Gastrocnemius medialis (tissue), 4 donors: Measurements from ENCODE around the gene KMT2E. TPM values are rescaled to one million over a fixed set of nuclear protein-coding genes. Genes with fewer than 3 reads are reported as not detected.

Experiments used
- ATAC-seq, 2 donors: fragments of 150-250 bp; one replicate each; pipeline ENCODE4 v1.9.1; 2016
- DNase-seq, 2 donors: peaks; one replicate each; pipeline ENCODE4 v3.0.0-alpha.2; 2019
- H3K27ac ChIP-seq, 4 donors: fragments of 200-600 bp; sonication (generic); 1 replicate in 1 of 4; 2 replicates in 3 of 4; pipeline ENCODE4 v1.5.1; 2016 to 2018; ENCODE audit warnings: mild to moderate bottlenecking in 2 of 4, moderate library complexity in 1 of 4
- H3K27me3 ChIP-seq, 3 donors: fragments of 200-600 bp; sonication (generic) in 2 of 3; 1 replicate in 1 of 3; 2 replicates in 2 of 3; pipeline versions ENCODE4 v1.5.1 to v1.6.0; 2016 to 2019; ENCODE audit warnings: mild to moderate bottlenecking in 1 of 3, moderate library complexity in 1 of 3
- H3K36me3 ChIP-seq, 2 donors: fragments of 200-600 bp; sonication (generic) in 1 of 2; one replicate each; pipeline ENCODE4 v1.5.1; 2017 to 2018
- H3K4me1 ChIP-seq, 2 donors: fragments of 200-600 bp; sonication (generic) in 1 of 2; one replicate each; pipeline ENCODE4 v1.5.1; 2016 to 2017; ENCODE audit warnings: mild to moderate bottlenecking in 2 of 2
- H3K4me3 ChIP-seq, 4 donors: fragments of 200-600 bp; sonication (generic) in 3 of 4; 1 replicate in 1 of 4; 2 replicates in 3 of 4; pipeline ENCODE4 v1.5.1; 2016 to 2019; ENCODE audit warnings: mild to moderate bottlenecking in 2 of 4
- H3K9me3 ChIP-seq, 3 donors: fragments of 200-600 bp; sonication (generic) in 2 of 3; 1 replicate in 1 of 3; 2 replicates in 2 of 3; pipeline ENCODE4 v1.5.1; 2016 to 2019
- POLR2A ChIP-seq, 2 donors: fragments of 450-650 bp; IDR thresholded peaks; one replicate each; pipeline ENCODE4 v1.6.1; 2017; ENCODE audit warnings: antibody characterized with exemption in 2 of 2, mild to moderate bottlenecking in 2 of 2, moderate library complexity in 2 of 2
- in situ Hi-C, 4 donors: fragments of 200-750 bp; cut with MboI; loops; one replicate each; pipeline versions ENCODE4 v1.15.0 to v1.8.0; 2017; ENCODE audit warnings: low sequenced_read_pairs in 4 of 4
- intact Hi-C: fragments of 100-400 bp; cut with DNase I; formaldehyde crosslinking; loops from one replicate; pipeline ENCODE4 v1.15.1; 2023; ENCODE audit warnings: low total_unique reads
- total RNA-seq, 4 donors: library from RNA; depleted of rRNA; stranded (reverse); fragments of >200 nt; gene quantifications; one replicate each; pipeline versions ENCODE4 v1.1.0 to v1.2.3, GENCODE V29; 2016
- TF ChIP-seq, protein P1 (sequence below), 5 experiments: fragments of 450-650 bp in 3 of 5; fragments of 200-600 bp in 2 of 5; sonication (generic) in 2 of 5; IDR thresholded peaks in 4 of 5; conservative IDR thresholded peaks in 1 of 5; 1 replicate in 4 of 5; 2 replicates in 1 of 5; pipeline ENCODE4 v1.5.1; 2016 to 2019; ENCODE audit warnings: antibody characterized with exemption in 5 of 5, mild to moderate bottlenecking in 3 of 5, moderate library complexity in 3 of 5

KMT2E gene
- total RNA-seq, 4 donors from 2014 or later, result 29.7 to 72.1 (median 38.0) TPM

DNA sequence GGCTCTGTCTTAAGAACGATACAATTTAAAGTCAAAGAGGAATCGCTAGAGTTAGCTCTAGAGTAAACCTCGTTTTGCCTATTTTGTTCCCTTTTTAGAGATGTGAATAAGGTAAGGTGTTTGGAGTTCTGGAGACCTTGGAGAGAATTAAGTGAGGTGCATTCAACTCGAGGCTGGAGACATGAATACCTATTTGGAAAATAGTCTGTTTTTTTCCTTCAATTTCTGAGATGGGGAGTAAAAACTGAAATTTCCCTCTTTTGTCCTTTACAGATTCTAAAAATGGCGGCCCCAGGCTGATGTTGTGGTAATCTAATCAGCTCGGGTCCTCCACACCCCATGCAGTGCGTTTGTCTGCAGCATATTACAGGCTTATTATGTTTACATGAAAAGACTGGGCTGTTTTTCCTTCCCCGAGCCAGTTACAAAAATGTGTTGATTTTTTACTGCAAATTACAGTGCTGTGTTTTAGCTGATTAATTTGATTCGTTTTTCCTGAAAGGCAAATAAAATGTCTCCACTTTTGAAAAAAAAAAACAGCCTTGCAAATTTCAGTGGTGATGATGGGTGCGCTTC lies 1.5 kb downstream of the KMT2E start:
- Histone ChIP-seq H3K9me3 (no peaks in the 10 kb centered on the region), H3K27me3 (no peaks in the 10 kb centered on the region), H3K36me3 (no peaks in the 10 kb centered on the region), H3K27ac (peak overlapping the region in 1 of 4 donors; percentile 100), H3K4me1 (peaks cover 52 to 53% of the 10 kb centered on the region in 2 donors), H3K4me3 (peak overlapping the region; percentile 81 to 98 (median 92))
- TF ChIP-seq, protein P1, sequence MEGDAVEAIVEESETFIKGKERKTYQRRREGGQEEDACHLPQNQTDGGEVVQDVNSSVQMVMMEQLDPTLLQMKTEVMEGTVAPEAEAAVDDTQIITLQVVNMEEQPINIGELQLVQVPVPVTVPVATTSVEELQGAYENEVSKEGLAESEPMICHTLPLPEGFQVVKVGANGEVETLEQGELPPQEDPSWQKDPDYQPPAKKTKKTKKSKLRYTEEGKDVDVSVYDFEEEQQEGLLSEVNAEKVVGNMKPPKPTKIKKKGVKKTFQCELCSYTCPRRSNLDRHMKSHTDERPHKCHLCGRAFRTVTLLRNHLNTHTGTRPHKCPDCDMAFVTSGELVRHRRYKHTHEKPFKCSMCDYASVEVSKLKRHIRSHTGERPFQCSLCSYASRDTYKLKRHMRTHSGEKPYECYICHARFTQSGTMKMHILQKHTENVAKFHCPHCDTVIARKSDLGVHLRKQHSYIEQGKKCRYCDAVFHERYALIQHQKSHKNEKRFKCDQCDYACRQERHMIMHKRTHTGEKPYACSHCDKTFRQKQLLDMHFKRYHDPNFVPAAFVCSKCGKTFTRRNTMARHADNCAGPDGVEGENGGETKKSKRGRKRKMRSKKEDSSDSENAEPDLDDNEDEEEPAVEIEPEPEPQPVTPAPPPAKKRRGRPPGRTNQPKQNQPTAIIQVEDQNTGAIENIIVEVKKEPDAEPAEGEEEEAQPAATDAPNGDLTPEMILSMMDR (IDR thresholded peaks at IDR 0.05 in 4 of 5, conservative IDR thresholded peaks at IDR 0.05 in 1 of 5), result no peak
- DNase-seq (peak; percentile 33 to 34), ATAC-seq (no peak)
- in situ Hi-C loops (loop anchor here in 2 of 4 donors (5.0 to 25.0 kb wide), 2 partner anchors 33 to 1097 kb away; partner anchors contain the start of gene SYPL1 (in 1 of the 2)), intact Hi-C loops (loop anchor here (1.0 kb wide), 1 partner anchor 507 kb away; the partner anchor contains the start of gene PUS7)

DNA sequence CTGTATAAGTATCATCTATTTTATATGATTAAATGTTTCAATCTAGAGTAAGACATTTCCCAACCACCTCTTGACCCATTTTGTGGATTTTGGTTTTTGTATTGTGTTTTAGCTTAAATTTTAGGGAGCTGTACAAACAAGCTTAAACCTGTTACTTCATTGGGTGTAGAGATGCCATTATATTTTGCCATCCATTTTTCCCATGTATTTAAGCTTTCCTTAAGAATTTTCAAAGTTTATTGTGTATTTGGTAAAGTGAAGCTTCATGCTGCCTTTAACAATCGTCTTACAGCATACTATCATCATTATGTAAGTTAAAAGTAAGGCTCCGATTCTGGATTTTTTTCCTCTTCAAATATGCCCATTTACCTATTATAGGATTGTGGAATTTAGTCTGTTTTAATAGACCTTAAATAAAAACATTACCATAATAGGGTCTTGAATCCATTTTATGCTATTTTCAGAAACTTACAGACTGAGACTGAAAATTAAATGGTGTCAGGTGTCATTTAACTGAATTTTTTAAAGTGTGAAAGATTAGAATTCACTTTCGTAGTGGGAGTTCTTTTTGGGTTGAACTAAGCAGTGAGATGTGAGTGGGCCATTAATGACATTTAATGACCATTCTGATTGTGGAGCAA lies 2.2 kb downstream of the KMT2E start:
- intact Hi-C loops, result no loop called here
- Histone ChIP-seq H3K27me3 (no peaks in the 10 kb centered on the region), H3K9me3 (no peaks in the 10 kb centered on the region), H3K36me3 (no peaks in the 10 kb centered on the region), H3K4me3 (peak overlapping the region; percentile 81 to 98 (median 92)), H3K4me1 (peaks cover 52 to 54% of the 10 kb centered on the region in 2 donors), H3K27ac (peak overlapping the region in 1 of 4 donors; percentile 100)
- TF ChIP-seq POLR2A (IDR thresholded peaks at IDR 0.05), result no peak
- TF ChIP-seq, protein P1 (IDR thresholded peaks at IDR 0.05 in 4 of 5, conservative IDR thresholded peaks at IDR 0.05 in 1 of 5), result no peak
- ATAC-seq (no peak), DNase-seq (no peak)
- in situ Hi-C loops, result loop anchor here in 2 of 4 donors (5.0 to 25.0 kb wide), 2 partner anchors 34 to 1096 kb away; partner anchors contain the start of gene SYPL1 (in 1 of the 2)

DNA sequence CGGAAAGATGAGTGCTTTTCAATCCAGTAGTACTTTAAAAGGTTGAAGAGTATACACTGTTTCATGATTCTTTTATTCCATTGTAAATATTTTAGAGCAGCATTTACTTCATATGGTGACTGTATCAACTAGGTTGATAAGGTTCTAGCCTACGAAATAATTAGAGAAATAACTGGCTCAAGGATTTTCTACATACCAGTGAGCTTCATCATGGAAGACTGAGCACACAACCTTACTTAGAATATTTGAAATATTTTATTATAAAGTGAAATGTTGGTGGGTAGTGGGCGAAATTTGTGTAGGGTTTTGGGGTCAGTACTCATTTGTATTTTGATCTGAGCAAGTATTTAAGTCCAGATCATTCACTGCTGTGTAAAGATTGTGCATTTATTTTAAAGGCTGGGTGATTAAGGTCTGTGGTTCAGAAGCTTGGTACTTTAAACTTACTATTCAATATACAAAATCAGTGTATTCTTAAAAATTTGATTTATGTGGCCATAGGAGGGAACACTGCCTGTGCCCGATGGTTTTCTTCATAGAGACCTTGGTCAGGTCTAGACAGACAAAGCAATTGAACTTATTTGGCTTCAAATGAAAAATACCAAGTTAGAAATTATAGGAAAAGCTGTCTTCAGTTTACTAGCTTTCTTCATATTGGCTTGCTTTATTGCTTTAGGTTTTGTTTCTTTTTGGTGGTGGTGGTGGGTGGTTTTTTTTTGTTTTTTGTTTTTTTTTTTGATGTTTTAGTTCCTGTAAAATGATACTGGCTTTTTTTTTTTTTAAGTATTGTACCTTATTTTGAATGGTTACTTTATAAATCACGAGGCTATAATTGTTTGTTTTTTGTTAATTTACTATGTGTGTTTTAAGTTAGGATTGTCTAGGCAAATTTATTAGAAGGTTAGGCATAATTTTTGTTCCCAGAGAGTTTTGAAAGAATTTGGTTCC lies 3.0 kb downstream of the KMT2E start:
- in situ Hi-C loops, result loop anchor here in 2 of 4 donors (5.0 to 25.0 kb wide), 2 partner anchors 35 to 1095 kb away; partner anchors contain the start of gene SYPL1 (in 1 of the 2)
- H3K27ac ChIP-seq, result peak overlapping the region in 1 of 4 donors; percentile 100

More for the DNA sequence above, 3.0 kb downstream of the KMT2E start:
- H3K27me3 ChIP-seq, result no peaks in the 10 kb centered on the region
- intact Hi-C loops, result no loop called here
- no peak for ATAC-seq
- DNase-seq, result no peak
- no peaks in the 10 kb centered on the region for H3K36me3 ChIP-seq
- H3K4me3 ChIP-seq, result peak overlapping the region; percentile 81 to 98 (median 92)
- no peaks in the 10 kb centered on the region for H3K9me3 ChIP-seq
- TF ChIP-seq POLR2A (IDR thresholded peaks at IDR 0.05), result no peak
- TF ChIP-seq, protein P1 (IDR thresholded peaks at IDR 0.05 in 4 of 5, conservative IDR thresholded peaks at IDR 0.05 in 1 of 5), result no peak
- H3K4me1 ChIP-seq, result peaks cover 59 to 62% of the 10 kb centered on the region in 2 donors
